Activated gamma-delta T cell treated with Interleukin-2 at 50 U/mL for 16 hours (primary cell): Measurements from ENCODE around the gene AKAP13.
"Not testable (repeated sequence)": the region's sequence is repeated elsewhere in the genome, so short reads cannot be mapped to it uniquely, and the experiment has no call there.

ENCODE experiments used
- DNase-seq: peaks from one replicate; pipeline ENCODE4 v3.0.0-alpha.2; 2020

AKAP13 gene

GRCh38 chr15:85453144-85453872 lies 72.9 kb downstream of the AKAP13 start:
- DNase-seq, result no peak

- no peak for DNase-seq
Observed at GRCh38 chr15:85454403-85454802, 74.0 kb downstream of the AKAP13 start.

GRCh38 chr15:85455891-85456290 lies 75.5 kb downstream of the AKAP13 start:
- no peak for DNase-seq

GRCh38 chr15:85456798-85457197 lies 76.4 kb downstream of the AKAP13 start:
- DNase-seq, result no peak

GRCh38 chr15:85457392-85457968 lies 77.1 kb downstream of the AKAP13 start:
- no peak for DNase-seq

- DNase-seq, result no peak
Observed at GRCh38 chr15:85458764-85459163, 78.4 kb downstream of the AKAP13 start.

GRCh38 chr15:85462029-85462428 lies 81.6 kb downstream of the AKAP13 start:
- no peak for DNase-seq

- DNase-seq, result no peak
Observed at GRCh38 chr15:85463276-85463892, 83.0 kb downstream of the AKAP13 start.

- DNase-seq, result no peak
Observed at GRCh38 chr15:85463976-85464375, 83.6 kb downstream of the AKAP13 start.

GRCh38 chr15:85464471-85464870 lies 84.1 kb downstream of the AKAP13 start:
- DNase-seq, result no peak

GRCh38 chr15:85470563-85471271 lies 90.3 kb downstream of the AKAP13 start:
- DNase-seq, result no peak

GRCh38 chr15:85472349-85472748 lies 91.9 kb downstream of the AKAP13 start:
- DNase-seq, result no peak

GRCh38 chr15:85473455-85473854 lies 93.1 kb downstream of the AKAP13 start:
- no peak for DNase-seq

GRCh38 chr15:85474700-85475316 lies 94.4 kb downstream of the AKAP13 start:
- no peak for DNase-seq

- no peak for DNase-seq
Observed at GRCh38 chr15:85475317-85475701, 94.9 kb downstream of the AKAP13 start.

- no peak for DNase-seq
Observed at GRCh38 chr15:85475711-85476110, 95.3 kb downstream of the AKAP13 start.

GRCh38 chr15:85477061-85477460 lies 96.7 kb downstream of the AKAP13 start:
- DNase-seq, result no peak

GRCh38 chr15:85477730-85478129 lies 97.3 kb downstream of the AKAP13 start:
- DNase-seq, result no peak

- DNase-seq, result no peak
Observed at GRCh38 chr15:85479071-85479647, 98.8 kb downstream of the AKAP13 start.

- no peak for DNase-seq
Observed at GRCh38 chr15:85480923-85481322, 100.5 kb downstream of the AKAP13 start.

- DNase-seq, result not testable (repeated sequence)
Observed at GRCh38 chr15:85481543-85481942, 101.1 kb downstream of the AKAP13 start.

GRCh38 chr15:85482894-85483293 lies 102.5 kb downstream of the AKAP13 start:
- DNase-seq, result no peak

- DNase-seq, result not testable (repeated sequence)
Observed at GRCh38 chr15:85483955-85484354, 103.6 kb downstream of the AKAP13 start.
